Ascending aorta (tissue), 2 donors: Measurements from ENCODE around the gene RAB8B. TPM values are rescaled to one million over a fixed set of nuclear protein-coding genes. Genes with fewer than 3 reads are reported as not detected.

Experiments used
- DNase-seq, 2 donors: peaks; one replicate each; pipeline ENCODE4 v3.0.0-alpha.2; 2019; ENCODE audit warnings: low spot score in 2 of 2
- H3K27ac ChIP-seq, 2 donors: fragments of 200-600 bp; sonication (generic); one replicate each; pipeline ENCODE4 v1.5.1; 2016 to 2017; ENCODE audit warnings: mild to moderate bottlenecking in 1 of 2
- H3K27me3 ChIP-seq: fragments of 200-600 bp; sonication (generic); one replicate; pipeline ENCODE4 v1.5.1; 2017
- H3K36me3 ChIP-seq, 2 donors: fragments of 200-600 bp; sonication (generic); one replicate each; pipeline ENCODE4 v1.5.1; 2016
- H3K4me1 ChIP-seq, 2 donors: fragments of 200-600 bp; sonication (generic); one replicate each; pipeline ENCODE4 v1.5.1; 2016 to 2017; ENCODE audit warnings: mild to moderate bottlenecking in 1 of 2
- H3K4me3 ChIP-seq, 2 donors: fragments of 200-600 bp; sonication (generic); one replicate each; pipeline ENCODE4 v1.5.1; 2016 to 2017; ENCODE audit warnings: mild to moderate bottlenecking in 1 of 2
- H3K9me3 ChIP-seq, 2 donors: fragments of 200-600 bp; sonication (generic); one replicate each; pipeline ENCODE4 v1.5.1; 2016
- intact Hi-C: fragments of 100-400 bp; cut with DNase I; formaldehyde crosslinking; loops from one replicate; pipeline ENCODE4 v1.15.1; 2023
- total RNA-seq: library from RNA; depleted of rRNA; stranded (reverse); fragments of >200 nt; gene quantifications from one replicate; pipeline ENCODE4 v1.1.0, GENCODE V29; 2016
- TF ChIP-seq, protein P1 (sequence below), 3 experiments: fragments of 200-600 bp in 2 of 3; fragments of 450-650 bp in 1 of 3; sonication (generic) in 2 of 3; IDR thresholded peaks; one replicate each; pipeline ENCODE4 v1.5.1; 2016 to 2019; ENCODE audit warnings: antibody characterized with exemption in 3 of 3, mild to moderate bottlenecking in 1 of 3, moderate library complexity in 1 of 3

RAB8B gene
- total RNA-seq, 1 donor from 2014 or later: 25.1 TPM

DNA sequence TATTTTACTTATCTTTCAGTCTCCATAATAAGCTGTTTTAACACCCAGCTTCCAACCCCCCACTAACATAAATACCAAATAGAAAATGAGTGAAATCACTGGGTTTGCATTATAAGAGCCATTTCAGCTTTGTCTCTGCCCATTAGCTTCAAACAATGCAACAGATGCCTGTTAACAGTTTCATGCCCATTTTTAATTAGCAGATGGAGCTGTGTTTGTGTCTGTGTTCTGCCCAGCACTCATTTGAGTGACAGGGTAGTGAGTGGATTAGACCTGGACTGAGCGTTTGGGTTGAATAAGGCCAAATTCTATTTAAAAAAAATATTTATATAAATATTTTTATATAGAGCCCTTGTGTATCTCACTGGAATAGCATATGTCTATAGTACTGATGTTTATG lies 7.4 kb downstream of the RAB8B start:
- H3K36me3 ChIP-seq: peaks cover 0 to 3% of the 10 kb centered on the region in 2 donors
- no peak overlapping the region for H3K4me3 ChIP-seq
- TF ChIP-seq, protein P1, sequence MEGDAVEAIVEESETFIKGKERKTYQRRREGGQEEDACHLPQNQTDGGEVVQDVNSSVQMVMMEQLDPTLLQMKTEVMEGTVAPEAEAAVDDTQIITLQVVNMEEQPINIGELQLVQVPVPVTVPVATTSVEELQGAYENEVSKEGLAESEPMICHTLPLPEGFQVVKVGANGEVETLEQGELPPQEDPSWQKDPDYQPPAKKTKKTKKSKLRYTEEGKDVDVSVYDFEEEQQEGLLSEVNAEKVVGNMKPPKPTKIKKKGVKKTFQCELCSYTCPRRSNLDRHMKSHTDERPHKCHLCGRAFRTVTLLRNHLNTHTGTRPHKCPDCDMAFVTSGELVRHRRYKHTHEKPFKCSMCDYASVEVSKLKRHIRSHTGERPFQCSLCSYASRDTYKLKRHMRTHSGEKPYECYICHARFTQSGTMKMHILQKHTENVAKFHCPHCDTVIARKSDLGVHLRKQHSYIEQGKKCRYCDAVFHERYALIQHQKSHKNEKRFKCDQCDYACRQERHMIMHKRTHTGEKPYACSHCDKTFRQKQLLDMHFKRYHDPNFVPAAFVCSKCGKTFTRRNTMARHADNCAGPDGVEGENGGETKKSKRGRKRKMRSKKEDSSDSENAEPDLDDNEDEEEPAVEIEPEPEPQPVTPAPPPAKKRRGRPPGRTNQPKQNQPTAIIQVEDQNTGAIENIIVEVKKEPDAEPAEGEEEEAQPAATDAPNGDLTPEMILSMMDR (IDR thresholded peaks at IDR 0.05): no peak
- peaks cover 7 to 41% of the 10 kb centered on the region in 2 donors for H3K4me1 ChIP-seq
- no peak overlapping the region for H3K27ac ChIP-seq
- H3K9me3 ChIP-seq: no peaks in the 10 kb centered on the region
- DNase-seq: no peak
- intact Hi-C loops: no loop called here
- no peaks in the 10 kb centered on the region for H3K27me3 ChIP-seq

- Histone ChIP-seq H3K27ac (no peak overlapping the region), H3K4me3 (no peak overlapping the region), H3K36me3 (peaks cover 0 to 3% of the 10 kb centered on the region in 2 donors), H3K27me3 (no peaks in the 10 kb centered on the region), H3K9me3 (no peaks in the 10 kb centered on the region), H3K4me1 (peaks cover 7 to 35% of the 10 kb centered on the region in 2 donors)
- no peak for DNase-seq
- TF ChIP-seq, protein P1 (IDR thresholded peaks at IDR 0.05): no peak
- intact Hi-C loops: no loop called here
Observed at GRCh38 chr15:63197626-63198025, 8.2 kb downstream of the RAB8B start.

DNA sequence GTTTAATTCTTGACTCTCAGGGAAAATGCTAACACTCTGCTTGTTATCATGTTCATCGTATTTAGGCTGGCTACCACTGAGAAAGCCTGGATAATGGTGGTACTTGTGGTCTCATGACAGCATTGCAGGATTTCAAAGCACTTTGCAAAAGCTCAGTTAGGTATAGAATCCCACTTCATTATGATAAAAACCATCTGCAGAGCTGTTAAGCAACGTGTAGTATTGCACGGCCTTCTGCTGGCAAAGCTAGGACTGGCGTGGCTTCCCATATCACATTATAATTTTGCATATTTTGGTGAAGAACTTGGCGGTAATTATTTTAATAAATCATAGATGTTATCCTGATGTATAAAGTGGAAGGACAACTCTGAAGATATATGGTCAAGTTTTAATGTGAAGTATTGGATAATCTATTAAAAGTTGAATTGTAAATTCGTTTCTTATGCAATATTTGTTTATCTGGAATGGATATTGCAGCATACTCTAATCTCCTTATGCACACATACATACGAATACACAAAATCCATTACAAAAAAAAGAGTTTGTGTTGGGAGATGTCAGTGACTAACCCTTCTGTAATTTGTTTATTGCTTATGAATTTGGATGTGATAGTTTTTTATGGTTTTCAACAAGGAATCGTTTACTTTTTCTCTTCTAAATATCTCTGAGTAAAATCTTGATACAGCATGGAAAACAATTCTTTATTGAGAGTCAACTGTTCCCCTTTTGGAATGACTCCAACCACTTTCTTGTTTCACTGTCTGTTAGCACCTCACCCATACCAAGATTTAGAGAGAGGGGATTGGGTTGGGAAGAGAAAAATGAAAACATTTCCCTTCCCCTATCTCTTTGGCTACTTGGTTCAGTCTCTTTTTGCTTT lies 9.2 kb downstream of the RAB8B start:
- TF ChIP-seq, protein P1 (IDR thresholded peaks at IDR 0.05): no peak
- Histone ChIP-seq H3K4me3 (no peak overlapping the region), H3K9me3 (no peaks in the 10 kb centered on the region), H3K36me3 (peaks cover 0 to 3% of the 10 kb centered on the region in 2 donors), H3K27ac (no peak overlapping the region), H3K4me1 (peaks cover 7 to 36% of the 10 kb centered on the region in 2 donors), H3K27me3 (no peaks in the 10 kb centered on the region)
- DNase-seq: no peak
- intact Hi-C loops: no loop called here

GRCh38 chr15:63200464-63201249 lies 11.3 kb downstream of the RAB8B start:
- Histone ChIP-seq H3K9me3 (no peaks in the 10 kb centered on the region), H3K27ac (no peak overlapping the region), H3K4me1 (peaks cover 3 to 17% of the 10 kb centered on the region in 2 donors), H3K4me3 (no peak overlapping the region), H3K27me3 (no peaks in the 10 kb centered on the region), H3K36me3 (peaks cover 0 to 3% of the 10 kb centered on the region in 2 donors)
- TF ChIP-seq, protein P1 (IDR thresholded peaks at IDR 0.05): no peak
- DNase-seq: no peak
- intact Hi-C loops: no loop called here

DNA sequence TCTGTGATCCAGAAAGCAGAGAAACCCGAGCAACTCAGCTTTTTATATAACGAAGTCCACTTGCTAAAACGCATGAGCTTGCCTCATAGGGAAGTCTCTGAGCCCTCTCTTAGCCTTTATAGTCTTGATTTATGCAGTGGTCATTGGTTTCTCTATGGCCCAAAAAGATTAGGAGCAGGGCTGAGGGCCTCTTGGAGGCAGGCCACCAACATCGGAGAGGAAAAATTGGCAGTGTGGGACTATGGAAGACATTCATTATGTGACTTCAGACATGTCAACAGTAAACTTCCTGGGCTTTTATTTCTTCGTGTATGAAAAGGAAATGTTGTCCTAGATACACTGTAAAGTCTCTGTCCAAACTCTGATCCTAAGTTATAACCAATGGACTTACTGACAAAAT lies 13.5 kb downstream of the RAB8B start:
- Histone ChIP-seq H3K27ac (no peak overlapping the region), H3K4me1 (peaks cover 0 to 2% of the 10 kb centered on the region in 2 donors)
- intact Hi-C loops: no loop called here

More for the DNA sequence above, 13.5 kb downstream of the RAB8B start:
- Histone ChIP-seq H3K4me3 (no peak overlapping the region), H3K9me3 (no peaks in the 10 kb centered on the region), H3K27me3 (no peaks in the 10 kb centered on the region), H3K36me3 (peaks cover 0 to under 1% of the 10 kb centered on the region in 2 donors)
- TF ChIP-seq, protein P1 (IDR thresholded peaks at IDR 0.05): no peak
- no peak for DNase-seq
